SH-SY5Y (cell line): ENCODE data around the gene ACTR3C.

Experiments used
- GATA2 ChIP-seq: IDR thresholded peaks from 2 replicates; pipeline ENCODE4 v1.6.1; 2011; ENCODE audit warnings: mild to moderate bottlenecking, low read depth, low read length
- GATA3 ChIP-seq: IDR thresholded peaks from 2 replicates; pipeline ENCODE4 v1.6.1; 2011; ENCODE audit warnings: low read depth, mild to moderate bottlenecking, low read length, moderate library complexity

The ACTR3C gene

GRCh38 chr7:150322833-150323681 lies at the start of gene ACTR3C, which contains the start of gene LRRC61:
TSS of gene ACTR3C (minus strand) at chr7:150323545. CDS start at chr7:150295296, 28,249 bp downstream.
TSS of gene LRRC61 (plus strand) at chr7:150323355. CDS start at chr7:150336862, 13,507 bp downstream.
- no peak for TF ChIP-seq GATA2
- no peak for TF ChIP-seq GATA3

- TF ChIP-seq GATA3 (no peak), GATA2 (no peak)
These were observed 49.1 kb upstream of the ACTR3C start for GRCh38 chr7:150372271-150373048.

GRCh38 chr7:150371996-150372270 lies 48.6 kb upstream of the ACTR3C start:
- TF ChIP-seq GATA2 (no peak), GATA3 (no peak)

- TF ChIP-seq GATA3 (no peak), GATA2 (no peak)
These were observed 48.0 kb upstream of the ACTR3C start for GRCh38 chr7:150371131-150371995.

- TF ChIP-seq GATA3 (no peak), GATA2 (no peak)
These were observed 47.3 kb upstream of the ACTR3C start for GRCh38 chr7:150370612-150371071.

GRCh38 chr7:150369748-150370501 lies 46.6 kb upstream of the ACTR3C start:
- TF ChIP-seq GATA2 (no peak), GATA3 (no peak)

GRCh38 chr7:150368884-150369747 lies 45.8 kb upstream of the ACTR3C start:
- TF ChIP-seq GATA3 (no peak), GATA2 (no peak)

- TF ChIP-seq GATA2, result no peak
These were observed 44.9 kb upstream of the ACTR3C start, which contains the start of gene REPIN1 for GRCh38 chr7:150368096-150368883. TSS of gene REPIN1 (plus strand) at chr7:150368822. CDS start at chr7:150369712, 890 bp downstream.

- TF ChIP-seq GATA3, result no peak
- TF ChIP-seq GATA2, result no peak
These were observed 44.3 kb upstream of the ACTR3C start for GRCh38 chr7:150367677-150368095.

GRCh38 chr7:150365673-150366398 lies 42.5 kb upstream of the ACTR3C start:
- TF ChIP-seq GATA2, result no peak
- no peak for TF ChIP-seq GATA3

GRCh38 chr7:150365194-150365593 lies 41.8 kb upstream of the ACTR3C start:
- TF ChIP-seq GATA2 (no peak), GATA3 (no peak)

GRCh38 chr7:150363872-150364271 lies 40.5 kb upstream of the ACTR3C start:
- no peak for TF ChIP-seq GATA3
- no peak for TF ChIP-seq GATA2
